HEK293T (cell line): ENCODE measurements around the gene PLA2G2A.
"Not testable (repeated sequence)": the region's sequence is repeated elsewhere in the genome, so short reads cannot be mapped to it uniquely, and the experiment has no call there.

Experiments
- CTCF ChIA-PET: fragments of 350-600 bp; formaldehyde crosslinking; extraction: SDS; loops from one replicate; lab custom pipeline; 2021; ENCODE audit warnings: antibody characterized with exemption, inconsistent platforms; lab: Yijun Ruan, JAX
- POLR2A ChIA-PET: fragments of 350-600 bp; formaldehyde crosslinking; extraction: SDS; loops from one replicate; lab custom pipeline; 2020; ENCODE audit warnings: antibody characterized with exemption, inconsistent platforms; lab: Yijun Ruan, JAX
- DNase-seq: peaks from one replicate; pipeline ENCODE4 v3.0.0; 2012; ENCODE audit warnings: mixed read lengths; ENCODE audit errors: extremely low spot score
- ARNT ChIP-seq: fragments of 450-650 bp; IDR thresholded peaks from 2 replicates; pipeline ENCODE4 v1.6.1; 2017; ENCODE audit warnings: mild to moderate bottlenecking
- BHLHE40 ChIP-seq: fragments of 450-650 bp; IDR thresholded peaks from 2 replicates; pipeline ENCODE4 v1.6.1; 2016; ENCODE audit warnings: mild to moderate bottlenecking, moderate library complexity, borderline replicate concordance
- CTBP1 ChIP-seq: fragments of 450-650 bp; IDR thresholded peaks from 2 replicates; pipeline ENCODE4 v1.6.1; 2016; ENCODE audit warnings: borderline replicate concordance
- ELF4 ChIP-seq: fragments of 450-650 bp; IDR thresholded peaks from 2 replicates; pipeline ENCODE4 v1.6.1; 2017; ENCODE audit warnings: antibody characterized with exemption
- FOXA1 ChIP-seq: fragments of 450-650 bp; IDR thresholded peaks from 2 replicates; pipeline ENCODE4 v1.6.1; 2016; ENCODE audit warnings: mild to moderate bottlenecking
- FOXK2 ChIP-seq: fragments of 450-650 bp; IDR thresholded peaks from 2 replicates; pipeline ENCODE4 v1.6.1; 2016; ENCODE audit warnings: mild to moderate bottlenecking
- FOXM1 ChIP-seq: fragments of 450-650 bp; IDR thresholded peaks from 2 replicates; pipeline ENCODE4 v1.6.1; 2017; ENCODE audit warnings: mild to moderate bottlenecking, borderline replicate concordance
- HDGF ChIP-seq: fragments of 450-650 bp; IDR thresholded peaks from 2 replicates; pipeline ENCODE4 v1.6.1; 2017; ENCODE audit warnings: antibody characterized with exemption, borderline replicate concordance
- L3MBTL2 ChIP-seq: fragments of 450-650 bp; conservative IDR thresholded peaks from 2 replicates; pipeline ENCODE4 v1.6.1; 2016; ENCODE audit warnings: mild to moderate bottlenecking
- LEF1 ChIP-seq: fragments of 450-650 bp; IDR thresholded peaks from 2 replicates; pipeline ENCODE4 v1.6.1; 2017; ENCODE audit warnings: mild to moderate bottlenecking, borderline replicate concordance
- NFRKB ChIP-seq: fragments of 450-650 bp; IDR thresholded peaks from 2 replicates; pipeline ENCODE4 v1.6.1; 2016; ENCODE audit warnings: mild to moderate bottlenecking, moderate library complexity
- SP1 ChIP-seq: fragments of 450-650 bp; IDR thresholded peaks from 2 replicates; pipeline ENCODE4 v1.6.1; 2017
- SUZ12 ChIP-seq: fragments of 450-650 bp; IDR thresholded peaks from 2 replicates; pipeline ENCODE4 v1.6.1; 2016; ENCODE audit warnings: mild to moderate bottlenecking
- TARDBP ChIP-seq: fragments of 450-650 bp; IDR thresholded peaks from 2 replicates; pipeline ENCODE4 v1.6.1; 2016
- ZNF384 ChIP-seq: fragments of 450-650 bp; IDR thresholded peaks from 2 replicates; pipeline ENCODE4 v1.6.1; 2016
- TF ChIP-seq, protein P1 (sequence below): fragments of 450-650 bp; IDR thresholded peaks from 2 replicates; pipeline ENCODE4 v1.6.1; 2016

Gene PLA2G2A

DNA sequence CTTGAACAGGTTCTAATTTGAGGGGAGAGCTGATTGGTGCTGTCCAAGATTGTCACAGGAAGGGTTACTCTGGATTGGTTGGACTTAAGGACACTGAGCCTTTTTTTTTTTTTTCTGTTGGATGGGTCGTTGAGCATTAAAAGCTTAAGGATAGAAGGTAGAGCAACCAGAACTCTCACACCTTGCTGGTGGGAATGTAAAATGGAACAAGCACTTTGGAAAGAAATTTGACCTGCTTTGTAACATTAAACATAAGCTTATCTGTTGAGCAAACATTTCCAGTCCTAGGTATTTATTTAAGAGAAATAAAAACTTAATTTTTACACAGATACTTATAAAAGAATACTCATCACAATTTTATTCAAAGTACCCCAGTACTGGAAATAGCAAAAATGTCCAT is 29.8 kb upstream of the PLA2G2A start:
- DNase-seq = no peak
- TF ChIP-seq SP1 (no peak), HDGF (no peak), ELF4 (no peak), TARDBP (no peak)
- ChIA-PET POLR2A (no interaction called here), CTCF (no interaction called here)

DNA sequence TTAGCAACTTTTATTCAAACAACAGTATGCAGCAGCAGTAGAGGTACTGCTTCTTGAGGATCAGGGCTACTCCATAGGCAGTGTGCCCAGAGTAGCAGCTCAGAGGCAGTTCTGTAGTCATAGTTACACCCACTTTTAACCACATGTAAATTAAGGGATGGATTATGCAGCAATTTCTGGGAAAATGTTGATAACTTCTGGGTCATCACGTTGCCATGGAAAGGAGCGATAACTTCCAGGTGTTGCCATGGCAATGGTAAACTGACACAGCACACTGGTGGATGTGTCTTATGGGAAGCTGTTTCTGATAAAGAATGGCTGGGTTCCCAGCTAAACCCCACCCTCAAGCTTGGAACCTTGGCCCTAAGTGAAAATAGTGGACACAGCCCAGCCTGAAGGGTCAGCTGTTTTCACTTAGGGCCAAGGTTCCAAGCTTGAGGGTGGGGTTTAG is 29.0 kb upstream of the PLA2G2A start:
- DNase-seq = no peak
- CTCF ChIA-PET = no interaction called here
- TF ChIP-seq TARDBP (no peak), SUZ12 (no peak), ZNF384 (no peak), ARNT (no peak), FOXA1 (no peak), L3MBTL2 (no peak), FOXM1 (no peak), BHLHE40 (no peak), ELF4 (no peak), HDGF (no peak), NFRKB (no peak), FOXK2 (no peak), LEF1 (no peak), SP1 (no peak), CTBP1 (no peak)
- TF ChIP-seq, protein P1, sequence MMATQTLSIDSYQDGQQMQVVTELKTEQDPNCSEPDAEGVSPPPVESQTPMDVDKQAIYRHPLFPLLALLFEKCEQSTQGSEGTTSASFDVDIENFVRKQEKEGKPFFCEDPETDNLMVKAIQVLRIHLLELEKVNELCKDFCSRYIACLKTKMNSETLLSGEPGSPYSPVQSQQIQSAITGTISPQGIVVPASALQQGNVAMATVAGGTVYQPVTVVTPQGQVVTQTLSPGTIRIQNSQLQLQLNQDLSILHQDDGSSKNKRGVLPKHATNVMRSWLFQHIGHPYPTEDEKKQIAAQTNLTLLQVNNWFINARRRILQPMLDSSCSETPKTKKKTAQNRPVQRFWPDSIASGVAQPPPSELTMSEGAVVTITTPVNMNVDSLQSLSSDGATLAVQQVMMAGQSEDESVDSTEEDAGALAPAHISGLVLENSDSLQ = no peak
- POLR2A ChIA-PET = no interaction called here

DNA sequence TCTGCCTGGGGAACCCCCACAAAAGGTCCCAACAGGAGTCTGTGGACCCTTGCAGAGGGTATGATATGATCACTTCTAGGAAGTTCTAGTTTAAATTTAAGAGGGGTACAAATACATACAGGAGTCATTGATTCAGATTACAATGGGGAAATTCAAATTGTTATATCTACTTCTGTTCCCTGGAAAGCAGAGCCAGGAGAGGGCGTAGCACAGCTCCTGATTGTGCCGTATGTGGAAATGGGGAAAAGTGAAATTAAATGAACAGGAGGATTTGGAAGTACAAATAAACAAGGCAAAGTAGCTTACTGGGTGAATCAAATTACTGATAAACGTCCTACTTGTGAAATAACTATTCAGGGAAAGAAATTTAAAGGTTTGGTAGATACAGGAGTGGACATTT is 19.4 kb upstream of the PLA2G2A start:
- CTCF ChIA-PET, DNase-seq, POLR2A ChIA-PET: not testable (repeated sequence)

DNA sequence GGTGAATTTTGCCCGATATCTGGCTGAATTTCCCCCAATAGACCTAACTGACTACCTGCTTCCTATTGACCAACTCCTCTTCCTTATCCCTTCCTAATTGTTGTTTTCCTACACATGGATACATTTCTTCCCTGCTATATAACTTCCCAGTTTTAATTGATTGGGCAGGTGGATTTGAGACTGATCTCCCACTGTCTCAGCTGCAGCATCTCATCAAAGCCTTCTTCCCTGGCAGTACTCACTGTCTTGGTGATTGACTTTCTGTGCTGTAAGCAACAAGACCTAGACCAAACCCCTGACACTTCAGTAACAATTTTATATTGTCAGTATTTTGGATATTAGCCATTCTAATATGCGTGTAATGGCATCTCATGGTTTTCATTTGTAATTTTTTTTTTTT is 11.3 kb upstream of the PLA2G2A start:
- ChIA-PET POLR2A (no interaction called here), CTCF (interaction anchor here (0.6 kb wide), 1 partner anchor 808 kb away, joined by 3 read pairs; no protein-coding TSS in a partner anchor)
- TF ChIP-seq CTBP1 = no peak
- DNase-seq = no peak

DNA sequence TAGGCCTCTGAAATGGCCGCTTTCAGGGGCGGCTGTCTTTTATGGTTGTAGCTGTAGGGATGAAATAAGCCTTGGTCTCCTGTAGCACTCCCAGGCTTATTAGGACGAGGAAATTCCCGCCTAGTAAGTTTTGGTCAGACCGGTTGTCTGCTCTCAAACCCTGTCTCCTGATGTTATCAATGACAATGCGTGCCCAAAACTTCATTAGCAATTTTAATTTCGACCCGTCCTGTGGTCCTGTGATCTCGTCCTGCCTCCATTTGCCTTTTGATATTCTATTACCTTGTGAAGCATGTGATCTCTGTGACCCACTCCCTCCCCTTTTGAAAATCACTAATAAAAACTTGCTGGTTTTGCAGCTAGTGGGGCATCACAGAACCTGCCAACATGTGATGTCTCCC is 10.8 kb upstream of the PLA2G2A start:
- POLR2A ChIA-PET = not testable (repeated sequence)

DNA sequence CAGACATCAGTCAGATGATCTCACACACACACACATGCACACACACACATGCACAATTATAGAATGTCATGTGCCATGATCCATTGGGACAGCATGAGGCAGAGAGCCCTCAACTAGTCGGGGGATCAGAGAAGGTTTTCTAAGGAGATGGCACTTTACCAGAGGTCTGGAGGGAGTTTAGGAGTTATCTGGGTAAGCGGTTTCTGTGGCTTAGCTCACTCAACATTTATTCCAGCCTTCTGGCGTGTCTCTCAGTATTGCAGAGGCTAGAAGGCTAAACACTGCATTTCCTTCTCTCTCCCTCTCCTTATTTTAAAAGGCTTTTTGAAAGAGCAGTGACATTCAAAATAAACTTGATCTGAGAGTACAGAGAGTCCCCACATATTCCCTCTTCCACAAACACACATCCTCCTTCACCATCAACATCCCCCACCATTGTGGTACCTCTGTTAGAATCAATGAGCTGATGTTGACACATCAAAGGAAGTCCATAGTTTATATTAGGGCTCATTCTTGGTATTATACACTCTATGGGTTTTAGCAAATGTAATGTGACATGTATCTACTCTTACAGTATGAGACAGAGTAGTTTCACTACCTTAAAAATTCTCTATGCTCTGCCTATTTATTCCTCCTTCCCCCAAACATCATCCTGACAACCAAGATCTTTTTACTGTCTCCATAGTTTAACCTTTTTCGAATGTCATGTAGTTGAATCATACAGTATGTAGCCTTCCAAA is 9.0 kb upstream of the PLA2G2A start:
- TF ChIP-seq, protein P1 = no peak
- TF ChIP-seq FOXK2 (no peak), ELF4 (no peak), SUZ12 (no peak), FOXM1 (no peak), HDGF (no peak), TARDBP (no peak), LEF1 (no peak), BHLHE40 (no peak), FOXA1 (no peak), L3MBTL2 (no peak), SP1 (no peak), ARNT (no peak), ZNF384 (no peak), CTBP1 (no peak)
- POLR2A ChIA-PET = no interaction called here
- CTCF ChIA-PET = interaction anchor here (1.0 kb wide), 1 partner anchor 14 kb away, joined by 4 read pairs; no protein-coding TSS in a partner anchor
- no peak for DNase-seq

More for the DNA sequence above, 10.8 kb upstream of the PLA2G2A start:
- DNase-seq = not testable (repeated sequence)
- CTCF ChIA-PET = interaction anchor here (0.6 kb wide), 1 partner anchor 807 kb away, joined by 3 read pairs; no protein-coding TSS in a partner anchor

DNA sequence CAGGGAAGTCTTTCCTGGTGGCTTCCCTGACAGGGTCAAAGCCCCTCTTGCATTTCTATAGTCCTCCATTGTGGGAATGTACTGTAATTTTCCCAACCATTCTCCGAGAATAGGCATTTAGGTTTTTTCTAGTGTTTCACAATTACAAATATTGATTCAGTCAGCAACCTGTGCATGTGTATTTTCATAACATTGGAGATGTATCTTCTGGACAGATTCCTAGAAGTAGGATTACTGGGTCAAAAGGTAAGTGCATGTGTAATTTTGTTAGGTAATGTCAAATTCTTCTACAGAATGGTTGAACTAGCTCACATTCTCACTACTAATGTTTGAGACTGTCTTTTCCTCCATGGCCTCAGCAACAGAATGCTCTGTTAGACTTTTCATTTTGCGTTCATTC is 8.3 kb upstream of the PLA2G2A start:
- CTCF ChIA-PET = interaction anchor here (1.0 kb wide), 1 partner anchor 13 kb away, joined by 4 read pairs; no protein-coding TSS in a partner anchor
- TF ChIP-seq CTBP1 = no peak
- POLR2A ChIA-PET = no interaction called here
- DNase-seq = no peak

DNA sequence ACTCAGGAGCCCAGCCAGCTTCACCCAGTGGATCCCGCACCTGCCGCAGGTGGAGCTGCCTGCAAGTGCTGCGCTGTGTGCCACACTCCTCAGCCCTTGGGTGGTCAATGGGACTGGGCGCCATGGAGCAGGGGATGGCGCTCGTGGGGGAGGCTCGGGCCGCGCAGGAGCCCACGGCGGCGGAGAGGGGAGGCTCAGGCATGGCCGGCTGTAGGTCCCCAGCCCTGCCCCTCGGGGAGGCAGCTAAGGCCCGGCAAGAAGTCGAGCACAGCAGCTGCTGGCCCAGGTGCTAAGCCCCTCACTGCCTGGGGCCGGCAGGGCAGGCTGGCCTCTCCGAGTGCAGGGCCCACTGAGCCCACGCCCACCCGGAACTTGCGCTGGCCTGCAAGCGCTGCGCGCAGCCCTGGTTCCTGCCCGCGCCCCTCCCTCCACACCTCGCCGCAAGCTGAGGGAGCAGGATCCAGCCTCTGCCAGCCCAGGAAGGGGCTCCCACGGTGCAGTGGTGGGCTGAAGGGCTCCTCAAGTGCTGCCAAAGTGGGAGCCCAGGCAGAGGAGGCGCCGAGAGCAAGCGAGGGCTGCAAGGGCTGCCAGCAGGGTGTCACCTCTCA is 5.1 kb upstream of the PLA2G2A start:
- DNase-seq, POLR2A ChIA-PET, CTCF ChIA-PET: not testable (repeated sequence)
